ENCODE data around the gene RAN.
"Not testable (repeated sequence)": the region's sequence is repeated elsewhere in the genome, so short reads cannot be mapped to it uniquely, and the experiment has no call there.

RAN gene

GRCh38 chr12:130879781-130880389, 8.0 kb downstream of the RAN start:
- no peak for DNase-seq (ENCODE audit: extremely low read depth, low read depth)
- no peak for TF ChIP-seq CTCF (IDR thresholded peaks at IDR 0.05; ENCODE audit: low read depth, low read length)

GRCh38 chr12:130880411-130880885, 8.6 kb downstream of the RAN start:
- no peak for DNase-seq (ENCODE audit: extremely low read depth, low read depth)
- no peak for TF ChIP-seq CTCF (IDR thresholded peaks at IDR 0.05; ENCODE audit: low read depth, low read length)

- no peak for TF ChIP-seq CTCF (IDR thresholded peaks at IDR 0.05; ENCODE audit: low read depth, low read length)
- DNase-seq (ENCODE audit: extremely low read depth, low read depth), result no peak
Measured at GRCh38 chr12:130881046-130881445, 9.2 kb downstream of the RAN start.

GRCh38 chr12:130881548-130881947, 9.7 kb downstream of the RAN start:
- no peak for TF ChIP-seq CTCF (IDR thresholded peaks at IDR 0.05; ENCODE audit: low read depth, low read length)
- no peak for DNase-seq (ENCODE audit: extremely low read depth, low read depth)

GRCh38 chr12:130887190-130887589, 15.3 kb downstream of the RAN start:
- not testable (repeated sequence) for DNase-seq (ENCODE audit: extremely low read depth, low read depth)

GRCh38 chr12:130904064-130904463, 32.2 kb downstream of the RAN start:
- no peak for DNase-seq (ENCODE audit: extremely low read depth, low read depth)
- TF ChIP-seq CTCF (IDR thresholded peaks at IDR 0.05; ENCODE audit: low read depth, low read length), result no peak

- DNase-seq (ENCODE audit: extremely low read depth, low read depth), result not testable (repeated sequence)
Measured at GRCh38 chr12:130904936-130905455, 33.1 kb downstream of the RAN start.

GRCh38 chr12:130909111-130909510, 37.2 kb downstream of the RAN start:
- no peak for DNase-seq (ENCODE audit: extremely low read depth, low read depth)
- no peak for TF ChIP-seq CTCF (IDR thresholded peaks at IDR 0.05; ENCODE audit: low read depth, low read length)

Measured in AG09319 (cell line).